HL-60 (cell line): ENCODE results near the gene TEDC2.

Experiments used
- CTCF ChIP-seq: IDR thresholded peaks from one replicate; pipeline ENCODE4 v1.5.1; 2011; ENCODE audit warnings: low read length, control low read depth, inconsistent platforms; ENCODE audit not compliant: insufficient read depth
- GABPA ChIP-seq: IDR thresholded peaks from 2 replicates; pipeline ENCODE4 v1.6.1; 2012; ENCODE audit warnings: low read depth
- POLR2AphosphoS5 ChIP-seq: IDR thresholded peaks from 2 replicates; pipeline ENCODE4 v1.6.1; 2012; ENCODE audit warnings: low read depth
- REST ChIP-seq: IDR thresholded peaks from 2 replicates; pipeline ENCODE4 v1.6.1; 2012; ENCODE audit warnings: low read depth; ENCODE audit not compliant: insufficient replicate concordance

- no peak for TF ChIP-seq CTCF
- no peak for TF ChIP-seq POLR2AphosphoS5
- no peak for TF ChIP-seq GABPA
- TF ChIP-seq REST = no peak
These were observed 37.6 kb upstream of the TEDC2 start for GRCh38 chr16:2422123-2422867.
